HS-27A (cell line): ENCODE data around the gene SCN11A.
"Not testable (repeated sequence)": the region's sequence is repeated elsewhere in the genome, so short reads cannot be mapped to it uniquely, and the experiment has no call there.

Source experiments
- DNase-seq: peaks from one replicate; pipeline ENCODE4 v3.0.0-alpha.2; 2012; ENCODE audit warnings: low read depth, missing footprints

Gene SCN11A

GRCh38 chr3:39065197-39065596 lies 13.5 kb upstream of the SCN11A start:
- DNase-seq: no peak

- no peak for DNase-seq
Measured at GRCh38 chr3:39064646-39065045, 12.9 kb upstream of the SCN11A start.

- no peak for DNase-seq
Measured at GRCh38 chr3:39063143-39063542, 11.4 kb upstream of the SCN11A start.

- DNase-seq: no peak
Measured at GRCh38 chr3:39062180-39062579, 10.4 kb upstream of the SCN11A start.

- DNase-seq: not testable (repeated sequence)
Measured at GRCh38 chr3:39061228-39061627, 9.5 kb upstream of the SCN11A start.

GRCh38 chr3:39056151-39056550 lies 4.4 kb upstream of the SCN11A start:
- DNase-seq: no peak

GRCh38 chr3:39053696-39054095 lies 2.0 kb upstream of the SCN11A start:
- no peak for DNase-seq

- DNase-seq: no peak
Measured at GRCh38 chr3:39052583-39052982, 839 bp upstream of the SCN11A start.

- DNase-seq: no peak
Measured at GRCh38 chr3:39050029-39050428, 1.7 kb downstream of the SCN11A start.

GRCh38 chr3:39038165-39038564 lies 13.6 kb downstream of the SCN11A start:
- peak; percentile 36 for DNase-seq

- no peak for DNase-seq
Measured at GRCh38 chr3:39029556-39029955, 22.2 kb downstream of the SCN11A start.

- no peak for DNase-seq
Measured at GRCh38 chr3:39028546-39028945, 23.2 kb downstream of the SCN11A start.

GRCh38 chr3:39025222-39025970 lies 26.3 kb downstream of the SCN11A start:
- DNase-seq: no peak

GRCh38 chr3:39024497-39024896 lies 27.2 kb downstream of the SCN11A start:
- DNase-seq: no peak

GRCh38 chr3:39022286-39022630 lies 29.5 kb downstream of the SCN11A start:
- no peak for DNase-seq

- no peak for DNase-seq
Measured at GRCh38 chr3:39021465-39022285, 30.1 kb downstream of the SCN11A start.

GRCh38 chr3:39021029-39021428 lies 30.7 kb downstream of the SCN11A start:
- no peak for DNase-seq

GRCh38 chr3:39019299-39019698 lies 32.4 kb downstream of the SCN11A start:
- DNase-seq: no peak

- no peak for DNase-seq
Measured at GRCh38 chr3:39015418-39015817, 36.3 kb downstream of the SCN11A start.

GRCh38 chr3:39013921-39014509 lies 37.7 kb downstream of the SCN11A start:
- no peak for DNase-seq

- no peak for DNase-seq
Measured at GRCh38 chr3:39013289-39013688, 38.5 kb downstream of the SCN11A start.

GRCh38 chr3:39011191-39011736 lies 40.5 kb downstream of the SCN11A start:
- no peak for DNase-seq

GRCh38 chr3:39005295-39005694 lies 46.4 kb downstream of the SCN11A start:
- no peak for DNase-seq
